GM10266 (cell line): ENCODE results near the gene CDH18.

ENCODE experiments used
- DNase-seq: peaks from one replicate; pipeline ENCODE4 v3.0.0; 2012; ENCODE audit errors: extremely low spot score
- CTCF ChIP-seq: IDR thresholded peaks from 2 replicates; pipeline ENCODE4 v1.5.1; 2012; ENCODE audit warnings: mild to moderate bottlenecking, low read depth; ENCODE audit not compliant: control insufficient read depth, insufficient read depth; ENCODE audit errors: missing control alignments

The CDH18 gene

GRCh38 chr5:19986031-19986619, 1.9 kb downstream of the CDH18 start:
- no peak for DNase-seq
- TF ChIP-seq CTCF: no peak

GRCh38 chr5:19978476-19978875, 9.5 kb downstream of the CDH18 start:
- DNase-seq: no peak
- TF ChIP-seq CTCF: no peak

- no peak for DNase-seq
- TF ChIP-seq CTCF: no peak
These were observed 10.9 kb downstream of the CDH18 start for GRCh38 chr5:19977099-19977498.

GRCh38 chr5:19975795-19976194, 12.2 kb downstream of the CDH18 start:
- no peak for DNase-seq
- TF ChIP-seq CTCF: no peak

GRCh38 chr5:19960451-19960850, 27.5 kb downstream of the CDH18 start:
- TF ChIP-seq CTCF: no peak
- no peak for DNase-seq

- no peak for TF ChIP-seq CTCF
- no peak for DNase-seq
These were observed 28.1 kb downstream of the CDH18 start for GRCh38 chr5:19959830-19960384.

GRCh38 chr5:19950897-19951296, 37.1 kb downstream of the CDH18 start:
- no peak for TF ChIP-seq CTCF

More at GRCh38 chr5:19950897-19951296, 37.1 kb downstream of the CDH18 start:
- no peak for DNase-seq
